GM21529 (cell line): ENCODE results near the gene AKAP13.

Experiments used
- ATAC-seq: cut with Tn5 transposase; IDR thresholded peaks from one replicate; pipeline ENCODE4 v1.9.1; 2021; ENCODE audit not compliant: unreplicated experiment

The AKAP13 gene

GRCh38 chr15:85611361-85611760, 231.0 kb downstream of the AKAP13 start:
- no peak for ATAC-seq

- ATAC-seq: no peak
Measured at GRCh38 chr15:85614059-85614458, 233.7 kb downstream of the AKAP13 start.

- peak; percentile 65 for ATAC-seq
Measured at GRCh38 chr15:85615930-85616329, 235.5 kb downstream of the AKAP13 start.

GRCh38 chr15:85616549-85617110, 236.2 kb downstream of the AKAP13 start:
- no peak for ATAC-seq

GRCh38 chr15:85618228-85618505, 237.8 kb downstream of the AKAP13 start:
- no peak for ATAC-seq

GRCh38 chr15:85618956-85619491, 238.6 kb downstream of the AKAP13 start:
- ATAC-seq: peak; percentile 61

- no peak for ATAC-seq
Measured at GRCh38 chr15:85619992-85620689, 239.7 kb downstream of the AKAP13 start.

- ATAC-seq: no peak
Measured at GRCh38 chr15:85620690-85621049, 240.3 kb downstream of the AKAP13 start.

GRCh38 chr15:85621094-85621493, 240.7 kb downstream of the AKAP13 start:
- no peak for ATAC-seq

GRCh38 chr15:85622221-85622831, 241.9 kb downstream of the AKAP13 start:
- no peak for ATAC-seq

GRCh38 chr15:85623315-85624049, 243.1 kb downstream of the AKAP13 start:
- ATAC-seq: no peak

GRCh38 chr15:85624291-85624801, 243.9 kb downstream of the AKAP13 start:
- no peak for ATAC-seq

GRCh38 chr15:85625166-85625830, 244.9 kb downstream of the AKAP13 start:
- no peak for ATAC-seq

GRCh38 chr15:85625856-85626255, 245.5 kb downstream of the AKAP13 start:
- peak; percentile 68 for ATAC-seq

GRCh38 chr15:85627213-85627935, 247.0 kb downstream of the AKAP13 start:
- no peak for ATAC-seq

- no peak for ATAC-seq
Measured at GRCh38 chr15:85630311-85630710, 249.9 kb downstream of the AKAP13 start.

GRCh38 chr15:85631018-85631417, 250.6 kb downstream of the AKAP13 start:
- ATAC-seq: no peak

- no peak for ATAC-seq
Measured at GRCh38 chr15:85632014-85632413, 251.6 kb downstream of the AKAP13 start.

- no peak for ATAC-seq
Measured at GRCh38 chr15:85633859-85634258, 253.5 kb downstream of the AKAP13 start.

- no peak for ATAC-seq
Measured at GRCh38 chr15:85636351-85636750, 255.9 kb downstream of the AKAP13 start.
